HepG2 (cell line): ENCODE data around the gene PDZD7. TPM values are rescaled to one million over a fixed set of nuclear protein-coding genes. Genes with fewer than 3 reads are reported as not detected.

ENCODE experiments used
- AKNA ChIP-seq: sonication (generic); formaldehyde crosslinking; IDR thresholded peaks from 2 replicates; pipeline ENCODE4 v1.4.0; 2020; ENCODE audit warnings: missing genetic modification reagents, borderline replicate concordance
- HHEX ChIP-seq: IDR thresholded peaks from 2 replicates; pipeline ENCODE4 v1.6.1; 2016; ENCODE audit warnings: control low read depth
- KLF6 ChIP-seq: IDR thresholded peaks from 2 replicates; pipeline ENCODE4 v1.8.0; 2016; ENCODE audit warnings: missing biosample characterization, missing genetic modification reagents
- NCOA5 ChIP-seq: sonication (generic); formaldehyde crosslinking; IDR thresholded peaks from 2 replicates; pipeline ENCODE4 v1.4.0; 2020; ENCODE audit warnings: missing genetic modification reagents
- SNAPC4 ChIP-seq: sonication (generic); formaldehyde crosslinking; IDR thresholded peaks from 2 replicates; pipeline ENCODE4 v1.4.0; 2020; ENCODE audit warnings: mild to moderate bottlenecking, missing genetic modification reagents
- SOX13 ChIP-seq, 3 experiments: fragments of 450-650 bp in 1 of 3; sonication (generic) in 1 of 3; formaldehyde crosslinking in 1 of 3; IDR thresholded peaks in 2 of 3; conservative IDR thresholded peaks in 1 of 3; 2 replicates each; pipeline versions ENCODE4 v1.5.0 to v1.6.1; 2016 to 2020; ENCODE audit warnings: antibody characterized with exemption in 1 of 3, mild to moderate bottlenecking in 1 of 3, missing compliant biosample characterization in 1 of 3, missing genetic modification reagents in 1 of 3, moderate library complexity in 1 of 3
- SP2 ChIP-seq: sonication (generic); formaldehyde crosslinking; IDR thresholded peaks from 2 replicates; pipeline ENCODE4 v1.5.1; 2020; ENCODE audit warnings: mild to moderate bottlenecking, missing genetic modification reagents
- SYNCRIP ChIP-seq: fragments of 200-400 bp; formaldehyde crosslinking; IDR thresholded peaks from 2 replicates; pipeline ENCODE4 v1.6.1; 2018; ENCODE audit warnings: mild to moderate bottlenecking, low read depth, low read length; ENCODE audit not compliant: insufficient read depth
- TSC22D2 ChIP-seq: sonication (generic); formaldehyde crosslinking; IDR thresholded peaks from 2 replicates; pipeline ENCODE4 v1.5.1; 2020; ENCODE audit warnings: missing genetic modification reagents, mild to moderate bottlenecking, borderline replicate concordance
- ZFP36 ChIP-seq: fragments of 150-350 bp; IDR thresholded peaks from 2 replicates; pipeline ENCODE4 v1.6.1; 2018; ENCODE audit warnings: borderline replicate concordance, low read length, low read depth; ENCODE audit not compliant: partially characterized antibody
- ZNF235 ChIP-seq: sonication (generic); formaldehyde crosslinking; IDR thresholded peaks from 2 replicates; pipeline ENCODE4 v1.8.1; 2023; ENCODE audit warnings: mild to moderate bottlenecking, missing genetic modification reagents, borderline replicate concordance
- ZNF274 ChIP-seq: sonication (generic); formaldehyde crosslinking; IDR thresholded peaks from 2 replicates; pipeline ENCODE4 v1.5.1; 2020; ENCODE audit warnings: mild to moderate bottlenecking, missing genetic modification reagents
- polyA plus RNA-seq, 8 experiments: library from polyadenylated mRNA; depleted of rRNA in 3 of 8; stranded (reverse) in 7 of 8; unstranded in 1 of 8; fragments of >200 nt; fragmentation: Illumina TruSeq in 4 of 8; extraction: Trizol in 4 of 8; gene quantifications; 2 replicates each; pipeline versions ENCODE4 v1.2.1 to v1.2.3, GENCODE V29; 2011 to 2016; ENCODE audit warnings: low read depth in 4 of 8, missing spikeins in 1 of 8, mixed read lengths in 1 of 8; ENCODE audit not compliant: insufficient read depth in 1 of 8
- total RNA-seq, 5 experiments: library from RNA; depleted of rRNA; stranded (reverse); fragments of >200 nt; fragmentation: Illumina TruSeq; extraction: Trizol; gene quantifications; 2 replicates each; pipeline ENCODE4 v1.2.3, GENCODE V29; 2016; ENCODE audit warnings: low read depth in 1 of 5
- TF ChIP-seq, protein P1 (sequence below): sonication (generic); formaldehyde crosslinking; IDR thresholded peaks from 2 replicates; pipeline ENCODE4 v1.9.0; 2021; ENCODE audit warnings: mild to moderate bottlenecking, missing genetic modification reagents

Gene PDZD7
- total and polyA plus RNA-seq, 2 of the 13 experiments (the other 11 are each of a cell fraction or from before 2014, with no cell fraction given) = 0.58 to 0.73 TPM

DNA sequence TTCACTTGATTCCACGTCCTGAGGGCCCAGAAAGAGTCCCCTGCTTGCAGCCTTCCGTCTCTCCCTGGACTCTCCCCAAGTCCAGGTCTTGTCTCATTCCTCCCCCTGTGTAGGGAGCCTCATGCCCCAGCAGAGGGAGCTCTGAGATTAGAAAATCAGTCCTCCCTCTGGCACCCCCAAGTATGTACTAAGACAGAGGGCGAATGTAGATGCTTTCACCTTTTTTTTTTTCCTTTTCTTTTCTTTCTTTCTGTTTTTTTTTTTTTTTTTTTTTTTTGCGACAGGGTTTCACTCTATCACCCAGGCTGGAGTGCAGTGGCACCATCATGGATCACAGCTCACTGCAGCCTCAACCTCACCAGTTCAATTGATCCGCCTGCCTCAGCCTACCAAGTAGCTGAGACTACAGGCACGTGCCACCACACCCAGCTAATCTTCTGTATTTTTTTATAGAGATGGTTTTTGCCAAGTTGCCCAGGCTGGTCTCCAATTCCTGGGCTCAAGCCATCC lies 10.4 kb upstream of the PDZD7 start (continued):
- no peak for TF ChIP-seq ZNF274 (CRISPR knock-in tag)
- no peak for TF ChIP-seq SP2
- no peak for TF ChIP-seq HHEX (CRISPR knock-in tag)
- no peak for TF ChIP-seq SNAPC4 (CRISPR knock-in tag)
- TF ChIP-seq SYNCRIP = no peak
- TF ChIP-seq AKNA (CRISPR knock-in tag) = no peak
- no peak for TF ChIP-seq ZNF235 (CRISPR knock-in tag)
- TF ChIP-seq SOX13 (IDR thresholded peaks at IDR 0.05) = no peak
- TF ChIP-seq SOX13 (CRISPR knock-in tag; conservative IDR thresholded peaks at IDR 0.05 in 1 of 2, IDR thresholded peaks at IDR 0.05 in 1 of 2) = no peak
- TF ChIP-seq, protein P1, sequence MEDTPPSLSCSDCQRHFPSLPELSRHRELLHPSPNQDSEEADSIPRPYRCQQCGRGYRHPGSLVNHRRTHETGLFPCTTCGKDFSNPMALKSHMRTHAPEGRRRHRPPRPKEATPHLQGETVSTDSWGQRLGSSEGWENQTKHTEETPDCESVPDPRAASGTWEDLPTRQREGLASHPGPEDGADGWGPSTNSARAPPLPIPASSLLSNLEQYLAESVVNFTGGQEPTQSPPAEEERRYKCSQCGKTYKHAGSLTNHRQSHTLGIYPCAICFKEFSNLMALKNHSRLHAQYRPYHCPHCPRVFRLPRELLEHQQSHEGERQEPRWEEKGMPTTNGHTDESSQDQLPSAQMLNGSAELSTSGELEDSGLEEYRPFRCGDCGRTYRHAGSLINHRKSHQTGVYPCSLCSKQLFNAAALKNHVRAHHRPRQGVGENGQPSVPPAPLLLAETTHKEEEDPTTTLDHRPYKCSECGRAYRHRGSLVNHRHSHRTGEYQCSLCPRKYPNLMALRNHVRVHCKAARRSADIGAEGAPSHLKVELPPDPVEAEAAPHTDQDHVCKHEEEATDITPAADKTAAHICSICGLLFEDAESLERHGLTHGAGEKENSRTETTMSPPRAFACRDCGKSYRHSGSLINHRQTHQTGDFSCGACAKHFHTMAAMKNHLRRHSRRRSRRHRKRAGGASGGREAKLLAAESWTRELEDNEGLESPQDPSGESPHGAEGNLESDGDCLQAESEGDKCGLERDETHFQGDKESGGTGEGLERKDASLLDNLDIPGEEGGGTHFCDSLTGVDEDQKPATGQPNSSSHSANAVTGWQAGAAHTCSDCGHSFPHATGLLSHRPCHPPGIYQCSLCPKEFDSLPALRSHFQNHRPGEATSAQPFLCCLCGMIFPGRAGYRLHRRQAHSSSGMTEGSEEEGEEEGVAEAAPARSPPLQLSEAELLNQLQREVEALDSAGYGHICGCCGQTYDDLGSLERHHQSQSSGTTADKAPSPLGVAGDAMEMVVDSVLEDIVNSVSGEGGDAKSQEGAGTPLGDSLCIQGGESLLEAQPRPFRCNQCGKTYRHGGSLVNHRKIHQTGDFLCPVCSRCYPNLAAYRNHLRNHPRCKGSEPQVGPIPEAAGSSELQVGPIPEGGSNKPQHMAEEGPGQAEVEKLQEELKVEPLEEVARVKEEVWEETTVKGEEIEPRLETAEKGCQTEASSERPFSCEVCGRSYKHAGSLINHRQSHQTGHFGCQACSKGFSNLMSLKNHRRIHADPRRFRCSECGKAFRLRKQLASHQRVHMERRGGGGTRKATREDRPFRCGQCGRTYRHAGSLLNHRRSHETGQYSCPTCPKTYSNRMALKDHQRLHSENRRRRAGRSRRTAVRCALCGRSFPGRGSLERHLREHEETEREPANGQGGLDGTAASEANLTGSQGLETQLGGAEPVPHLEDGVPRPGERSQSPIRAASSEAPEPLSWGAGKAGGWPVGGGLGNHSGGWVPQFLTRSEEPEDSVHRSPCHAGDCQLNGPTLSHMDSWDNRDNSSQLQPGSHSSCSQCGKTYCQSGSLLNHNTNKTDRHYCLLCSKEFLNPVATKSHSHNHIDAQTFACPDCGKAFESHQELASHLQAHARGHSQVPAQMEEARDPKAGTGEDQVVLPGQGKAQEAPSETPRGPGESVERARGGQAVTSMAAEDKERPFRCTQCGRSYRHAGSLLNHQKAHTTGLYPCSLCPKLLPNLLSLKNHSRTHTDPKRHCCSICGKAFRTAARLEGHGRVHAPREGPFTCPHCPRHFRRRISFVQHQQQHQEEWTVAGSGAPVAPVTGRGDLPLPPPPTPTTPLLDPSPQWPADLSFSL (CRISPR knock-in tag) = no peak
- no peak for TF ChIP-seq NCOA5 (CRISPR knock-in tag)
- no peak for TF ChIP-seq ZFP36
- no peak for TF ChIP-seq TSC22D2 (CRISPR knock-in tag)
- TF ChIP-seq KLF6 (CRISPR knock-in tag) = no peak
